ENCODE data around the gene GARRE1.

GRCh38 chr19:34278783-34279182, 24.4 kb downstream of the GARRE1 start:
- TF ChIP-seq CTCF (IDR thresholded peaks at IDR 0.05) = no peak
- no peak for TF ChIP-seq POLR2AphosphoS5 (IDR thresholded peaks at IDR 0.05)
- TF ChIP-seq EP300 (IDR thresholded peaks at IDR 0.05) = no peak
- TF ChIP-seq POLR2A (IDR thresholded peaks at IDR 0.05) = no peak
